DND-41 (cell line): ENCODE data around the gene F10.

Experiments used
- ATAC-seq: fragments of 200-7000 bp; cut with Tn5 transposase; 3 replicates; pipeline ENCODE4 v1.9.1; 2021; ENCODE audit warnings: low read depth; ENCODE audit not compliant: insufficient read depth
- DNase-seq: peaks from one replicate; pipeline ENCODE4 v3.0.0-alpha.2; 2020
- H2AFZ ChIP-seq: 2 replicates; pipeline ENCODE4 v1.6.0; 2012; ENCODE audit warnings: low read depth, low read length
- H3K27ac ChIP-seq: 2 replicates; pipeline ENCODE4 v1.5.1; 2012; ENCODE audit warnings: low read length, inconsistent platforms
- H3K27me3 ChIP-seq: fragments of 200-600 bp; sonication (generic); 2 replicates; pipeline ENCODE4 v1.6.0; 2012; ENCODE audit warnings: low read length, mild to moderate bottlenecking, inconsistent platforms; ENCODE audit not compliant: insufficient read depth, poor library complexity
- H3K36me3 ChIP-seq: 2 replicates; pipeline ENCODE4 v1.5.1; 2012; ENCODE audit warnings: low read length, inconsistent platforms; ENCODE audit not compliant: insufficient read depth
- H3K4me1 ChIP-seq: 2 replicates; pipeline ENCODE4 v1.5.1; 2012; ENCODE audit warnings: mild to moderate bottlenecking, low read length; ENCODE audit not compliant: insufficient read depth
- H3K4me2 ChIP-seq: 2 replicates; pipeline ENCODE4 v1.6.0; 2012; ENCODE audit warnings: mild to moderate bottlenecking, moderate library complexity, low read length, inconsistent platforms; ENCODE audit not compliant: insufficient read depth
- H3K4me3 ChIP-seq, 2 experiments: fragments of 200-600 bp in 1 of 2; shearing (Covaris generic) in 1 of 2; 2 replicates each; pipeline ENCODE4 v1.5.1; 2012 to 2016; ENCODE audit warnings: inconsistent platforms in 2 of 2, low read length in 2 of 2, mild to moderate bottlenecking in 2 of 2, low read depth in 1 of 2, moderate library complexity in 1 of 2
- H3K79me2 ChIP-seq: 2 replicates; pipeline ENCODE4 v1.6.0; 2012; ENCODE audit warnings: low read length, inconsistent platforms; ENCODE audit not compliant: insufficient read depth
- H3K9ac ChIP-seq: 2 replicates; pipeline ENCODE4 v1.6.0; 2012; ENCODE audit warnings: low read depth, mild to moderate bottlenecking, inconsistent platforms, low read length, moderate library complexity
- H3K9me3 ChIP-seq: 2 replicates; pipeline ENCODE4 v1.5.1; 2012; ENCODE audit warnings: low read length, moderate library complexity, mild to moderate bottlenecking, inconsistent platforms; ENCODE audit not compliant: insufficient read depth, severe bottlenecking
- H4K20me1 ChIP-seq: 2 replicates; pipeline ENCODE4 v1.6.0; 2012; ENCODE audit warnings: low read length; ENCODE audit not compliant: insufficient read depth
- EZH2 ChIP-seq: IDR thresholded peaks from 3 replicates; pipeline ENCODE4 v1.6.1; 2012; ENCODE audit warnings: borderline replicate concordance, low read depth, mild to moderate bottlenecking, moderate library complexity, low read length, inconsistent platforms; ENCODE audit not compliant: severe bottlenecking
- TF ChIP-seq, protein P1 (sequence below): IDR thresholded peaks from 2 replicates; pipeline ENCODE4 v1.5.1; 2012; ENCODE audit warnings: borderline replicate concordance, low read length, moderate library complexity, mild to moderate bottlenecking; ENCODE audit not compliant: poor library complexity, severe bottlenecking; ENCODE audit errors: extremely low read depth

Gene F10

DNA sequence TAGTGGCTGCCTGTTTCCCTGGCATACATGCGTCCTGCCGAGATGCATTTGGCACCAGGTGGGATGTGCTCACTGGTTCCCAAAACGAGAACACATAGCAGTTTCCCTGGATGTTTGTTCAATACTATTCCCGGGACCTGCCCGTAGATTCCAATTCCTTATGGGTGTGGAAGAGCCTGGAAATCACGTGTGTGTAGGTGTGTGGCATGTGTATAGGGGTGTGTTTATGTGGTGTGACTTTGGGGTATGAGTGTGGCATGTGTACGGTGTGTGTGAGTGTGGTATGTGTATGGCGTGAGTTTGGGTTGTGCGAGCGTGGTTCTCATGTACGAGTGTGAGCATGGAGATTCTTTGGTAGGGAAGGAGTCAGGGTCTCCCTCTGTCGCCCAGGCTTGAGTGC, 19.9 kb upstream of the F10 start:
- Histone ChIP-seq H3K9ac (no peak overlapping the region), H3K27ac (no peak overlapping the region), H3K4me1 (no peaks in the 10 kb centered on the region), H3K36me3 (no peaks in the 10 kb centered on the region), H3K4me3 (no peak overlapping the region), H4K20me1 (no peaks in the 10 kb centered on the region), H3K4me2 (no peak overlapping the region), H3K9me3 (no peaks in the 10 kb centered on the region), H3K79me2 (no peaks in the 10 kb centered on the region), H2AFZ (no peak overlapping the region), H3K27me3 (no peaks in the 10 kb centered on the region)
- ATAC-seq (no peak), DNase-seq (no peak)
- TF ChIP-seq EZH2: no peak
- TF ChIP-seq, protein P1, sequence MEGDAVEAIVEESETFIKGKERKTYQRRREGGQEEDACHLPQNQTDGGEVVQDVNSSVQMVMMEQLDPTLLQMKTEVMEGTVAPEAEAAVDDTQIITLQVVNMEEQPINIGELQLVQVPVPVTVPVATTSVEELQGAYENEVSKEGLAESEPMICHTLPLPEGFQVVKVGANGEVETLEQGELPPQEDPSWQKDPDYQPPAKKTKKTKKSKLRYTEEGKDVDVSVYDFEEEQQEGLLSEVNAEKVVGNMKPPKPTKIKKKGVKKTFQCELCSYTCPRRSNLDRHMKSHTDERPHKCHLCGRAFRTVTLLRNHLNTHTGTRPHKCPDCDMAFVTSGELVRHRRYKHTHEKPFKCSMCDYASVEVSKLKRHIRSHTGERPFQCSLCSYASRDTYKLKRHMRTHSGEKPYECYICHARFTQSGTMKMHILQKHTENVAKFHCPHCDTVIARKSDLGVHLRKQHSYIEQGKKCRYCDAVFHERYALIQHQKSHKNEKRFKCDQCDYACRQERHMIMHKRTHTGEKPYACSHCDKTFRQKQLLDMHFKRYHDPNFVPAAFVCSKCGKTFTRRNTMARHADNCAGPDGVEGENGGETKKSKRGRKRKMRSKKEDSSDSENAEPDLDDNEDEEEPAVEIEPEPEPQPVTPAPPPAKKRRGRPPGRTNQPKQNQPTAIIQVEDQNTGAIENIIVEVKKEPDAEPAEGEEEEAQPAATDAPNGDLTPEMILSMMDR: no peak

DNA sequence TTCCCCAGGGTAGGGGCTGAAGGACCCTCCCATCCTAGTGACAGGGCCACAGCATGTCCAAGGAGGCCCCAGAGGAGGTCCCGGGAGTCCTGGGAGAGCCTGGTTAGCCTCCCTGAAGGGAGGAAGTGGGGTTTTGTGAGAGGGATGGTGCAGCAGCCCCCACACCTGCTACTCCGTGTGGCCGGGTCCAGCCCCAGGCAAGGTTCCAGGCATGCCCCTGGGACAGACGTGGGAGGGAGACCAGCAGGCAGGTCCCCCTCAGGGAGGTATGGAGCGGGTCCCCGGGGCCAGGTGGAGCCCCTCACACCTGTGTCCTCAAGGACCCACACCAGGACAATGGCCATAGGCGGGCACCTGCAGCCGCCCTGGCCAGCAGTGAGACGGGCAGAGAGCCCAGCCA, 19.0 kb upstream of the F10 start:
- TF ChIP-seq, protein P1: no peak
- no peak for TF ChIP-seq EZH2
- Histone ChIP-seq H3K27me3 (no peaks in the 10 kb centered on the region), H3K4me1 (no peaks in the 10 kb centered on the region), H3K9me3 (no peaks in the 10 kb centered on the region), H2AFZ (no peak overlapping the region), H3K9ac (no peak overlapping the region), H4K20me1 (no peaks in the 10 kb centered on the region), H3K36me3 (no peaks in the 10 kb centered on the region), H3K4me2 (no peak overlapping the region), H3K79me2 (no peaks in the 10 kb centered on the region), H3K27ac (no peak overlapping the region), H3K4me3 (no peak overlapping the region)
- DNase-seq (no peak), ATAC-seq (no peak)

DNA sequence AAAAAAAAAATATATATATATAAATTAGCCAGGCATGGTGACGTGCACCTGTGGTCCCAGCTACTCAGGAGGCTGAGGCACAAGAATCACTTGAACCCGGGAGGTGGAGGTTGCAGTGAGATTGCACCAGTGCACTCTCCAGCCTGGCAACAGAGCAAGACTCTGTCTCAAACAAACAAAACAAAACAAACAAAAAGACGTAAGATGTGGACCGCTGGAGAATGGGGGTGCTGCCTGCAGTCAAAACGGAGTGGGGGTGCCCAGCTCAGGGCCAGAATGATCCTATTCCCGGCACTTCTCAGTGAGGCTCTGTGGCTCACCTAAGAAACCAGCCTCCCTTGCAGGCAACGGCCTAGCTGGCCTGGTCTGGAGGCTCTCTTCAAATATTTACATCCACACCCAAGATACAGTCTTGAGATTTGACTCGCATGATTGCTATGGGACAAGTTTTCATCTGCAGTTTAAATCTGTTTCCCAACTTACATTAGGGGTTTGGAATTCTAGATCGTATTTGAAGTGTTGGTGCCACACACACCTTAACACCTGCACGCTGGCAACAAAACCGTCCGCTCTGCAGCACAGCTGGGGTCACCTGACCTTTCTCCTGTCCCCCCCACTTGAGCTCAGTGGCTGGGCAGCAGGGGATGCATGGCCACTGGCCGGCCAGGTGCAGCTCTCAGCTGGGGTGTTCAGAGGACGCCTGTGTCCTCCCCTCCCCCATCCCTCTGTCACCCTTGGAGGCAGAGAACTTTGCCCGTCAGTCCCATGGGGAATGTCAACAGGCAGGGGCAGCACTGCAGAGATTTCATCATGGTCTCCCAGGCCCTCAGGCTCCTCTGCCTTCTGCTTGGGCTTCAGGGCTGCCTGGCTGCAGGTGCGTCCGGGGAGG, 17.3 kb upstream of the F10 start, which contains the start of gene F7:
F7 (plus strand) TSS at position 760 of the 889 bp plus-strand sequence; CDS start at position 811, 51 bp downstream.
- Histone ChIP-seq H2AFZ (no peak within 1 kb of the TSS), H3K4me1 (no peaks in the 10 kb centered on the region), H3K79me2 (no peaks in the 10 kb centered on the region), H3K27me3 (no peaks in the 10 kb centered on the region), H3K4me2 (no peak within 1 kb of the TSS), H3K9me3 (no peaks in the 10 kb centered on the region), H3K27ac (no peak within 1 kb of the TSS), H3K4me3 (no peak within 1 kb of the TSS), H3K36me3 (no peaks in the 10 kb centered on the region), H4K20me1 (no peaks in the 10 kb centered on the region), H3K9ac (no peak within 1 kb of the TSS)
- TF ChIP-seq EZH2: no peak
- TF ChIP-seq, protein P1: no peak
- DNase-seq (no peak), ATAC-seq (no peak)
